K562 (cell line): ENCODE data around the gene IP6K3. TPM values are rescaled to one million over a fixed set of nuclear protein-coding genes. Genes with fewer than 3 reads are reported as not detected.

Experiments
- CCNT2 ChIP-seq: IDR thresholded peaks from 2 replicates; pipeline ENCODE4 v1.6.1; 2011; ENCODE audit warnings: borderline replicate concordance, low read depth, mild to moderate bottlenecking, moderate library complexity, mixed read lengths, low read length; ENCODE audit not compliant: insufficient read length; ENCODE audit errors: extremely low read depth
- E2F6 ChIP-seq, 2 experiments: IDR thresholded peaks; 2 replicates each; pipeline ENCODE4 v1.6.1; 2011; ENCODE audit warnings: borderline replicate concordance in 1 of 2, control low read depth in 1 of 2, low read depth in 1 of 2, low read length in 1 of 2, mild to moderate bottlenecking in 1 of 2, mixed read lengths in 1 of 2, moderate library complexity in 1 of 2; ENCODE audit not compliant: insufficient read depth in 1 of 2, insufficient read length in 1 of 2, poor library complexity in 1 of 2, severe bottlenecking in 1 of 2; ENCODE audit errors: extremely low read depth in 1 of 2
- FOXP1 ChIP-seq: sonication (generic); formaldehyde crosslinking; IDR thresholded peaks from 2 replicates; pipeline ENCODE4 v1.8.0; 2022; ENCODE audit warnings: mild to moderate bottlenecking, missing genetic modification reagents
- FUS ChIP-seq: fragments of 200-400 bp; formaldehyde crosslinking; optimal IDR thresholded peaks from 2 replicates; pipeline ENCODE3; 2017; ENCODE audit warnings: low read depth, low read length
- GABPA ChIP-seq: fragments of 200-800 bp; sonication (Bioruptor generic); conservative IDR thresholded peaks from 2 replicates; pipeline ENCODE4 v1.6.1; 2016; ENCODE audit warnings: low read depth, missing genetic modification characterization, missing compliant biosample characterization
- GTF2B ChIP-seq: IDR thresholded peaks from 2 replicates; pipeline ENCODE4 v1.6.1; 2011; ENCODE audit not compliant: insufficient read length; ENCODE audit errors: extremely low read depth
- HINFP ChIP-seq: fragments of 450-650 bp; conservative IDR thresholded peaks from 2 replicates; pipeline ENCODE4 v1.6.1; 2016; ENCODE audit warnings: missing genetic modification characterization, low read depth, mild to moderate bottlenecking, control low read depth, missing compliant biosample characterization
- IRF1 ChIP-seq: sonication (generic); formaldehyde crosslinking; IDR thresholded peaks from 2 replicates; pipeline ENCODE4 v1.8.0; 2022; ENCODE audit warnings: missing genetic modification reagents, mild to moderate bottlenecking, borderline replicate concordance
- LCOR ChIP-seq: sonication (generic); formaldehyde crosslinking; IDR thresholded peaks from 2 replicates; pipeline ENCODE4 v1.8.0; 2022; ENCODE audit warnings: mild to moderate bottlenecking, missing genetic modification reagents
- POLR2A ChIP-seq: fragments of 450-650 bp; conservative IDR thresholded peaks from 2 replicates; pipeline ENCODE4 v1.6.1; 2016
- ZBTB33 ChIP-seq: sonication (generic); formaldehyde crosslinking; IDR thresholded peaks from 2 replicates; pipeline ENCODE4 v1.8.1; 2023; ENCODE audit warnings: mild to moderate bottlenecking, missing genetic modification reagents
- ZBTB5 ChIP-seq: fragments of 450-650 bp; IDR thresholded peaks from 2 replicates; pipeline ENCODE4 v1.6.1; 2017; ENCODE audit warnings: antibody characterized with exemption
- ZNF146 ChIP-seq: IDR thresholded peaks from one replicate; pipeline ENCODE4 v1.6.1; 2018; ENCODE audit warnings: missing compliant biosample characterization; ENCODE audit not compliant: unreplicated experiment
- ZNF695 ChIP-seq: fragments of 450-650 bp; formaldehyde crosslinking; IDR thresholded peaks from 2 replicates; pipeline ENCODE4 v1.4.0; 2020; ENCODE audit warnings: mild to moderate bottlenecking, moderate library complexity
- ZNF830 ChIP-seq: fragments of 250-450 bp; sonication (Bioruptor Pico); IDR thresholded peaks from 2 replicates; pipeline ENCODE4 v1.5.0; 2021; ENCODE audit warnings: mild to moderate bottlenecking
- polyA plus RNA-seq, 8 experiments: library from polyadenylated mRNA; depleted of rRNA in 4 of 8; stranded (reverse) in 5 of 8; unstranded in 3 of 8; fragments of >200 nt; fragmentation: Nextera tagmentation in 2 of 8; fragmentation: Illumina TruSeq in 1 of 8; extraction: Ambion mirVana in 2 of 8; extraction: Trizol in 1 of 8; gene quantifications; 2 replicates each; pipeline versions ENCODE4 v1.2.1 to v1.2.3, GENCODE V29; 2011 to 2014; ENCODE audit warnings: inconsistent platforms in 1 of 8, missing spikeins in 1 of 8
- total RNA-seq, 7 experiments: library from RNA; depleted of rRNA in 6 of 7; stranded (reverse); fragments of >200 nt in 6 of 7; fragmentation: Illumina TruSeq in 2 of 7; extraction: Trizol in 2 of 7; gene quantifications; 2 replicates each; pipeline versions ENCODE4 v1.2.1 to v1.2.3, GENCODE V29; 2011 to 2021; ENCODE audit warnings: low replicate concordance in 1 of 7

The IP6K3 gene
- total and polyA plus RNA-seq, 9 of the 15 experiments (the other 6 are each of a cell fraction or from before 2014, with no cell fraction given): not detected

GRCh38 chr6:33788694-33789549 is 42.2 kb upstream of the IP6K3 start, which contains the start of gene LEMD2 (continued):
- TF ChIP-seq HINFP (no peak), FUS (no peak), E2F6 (IDR thresholded peaks at IDR 0.05; ENCODE audit: borderline replicate concordance in 1 of 2, extremely low read depth in 1 of 2, insufficient read depth in 1 of 2, insufficient read length in 1 of 2, low read depth in 1 of 2, low read length in 1 of 2, poor library complexity in 1 of 2, severe bottlenecking in 1 of 2) (peak in 1 of 2 experiments; percentile 49), GTF2B (no peak), FOXP1 (CRISPR knock-in tag) (no peak; the same call in 1 of the 2 replicates), POLR2A (peak; percentile 76), ZNF146 (no peak), ZBTB33 (CRISPR knock-in tag) (peak; percentile 58; the same call in 1 of the 2 replicates), ZNF695 (CRISPR knock-in tag) (no peak), LCOR (CRISPR knock-in tag) (no peak), GABPA (peak; percentile 93), ZBTB5 (no peak), ZNF830 (no peak), CCNT2 (peak; percentile 76), IRF1 (CRISPR knock-in tag) (no peak)
